Motor neuron (in vitro differentiated cells): ENCODE measurements around the gene PHACTR4. TPM values are rescaled to one million over a fixed set of nuclear protein-coding genes. Genes with fewer than 3 reads are reported as not detected.

Experiments
- ATAC-seq, 8 experiments: fragments of 200-7000 bp; cut with Tn5 transposase; replicated peaks in 6 of 8; 2 replicates each; pipeline ENCODE4 v1.8.0; 2021; ENCODE audit warnings: mild to moderate bottlenecking in 8 of 8, moderate library complexity in 8 of 8
- H3K27ac ChIP-seq, 2 donors: fragments of 250-450 bp; sonication (Bioruptor Pico); 2 replicates each; pipeline ENCODE4 v1.9.0; 2021; ENCODE audit warnings: antibody characterized with exemption in 2 of 2, mild to moderate bottlenecking in 2 of 2, moderate library complexity in 1 of 2
- H3K4me1 ChIP-seq, 2 donors: fragments of 250-450 bp; sonication (Bioruptor Pico); replicated peaks in 1 of 2; 2 replicates each; pipeline ENCODE4 v1.6.1; 2021; ENCODE audit warnings: antibody characterized with exemption in 2 of 2, mild to moderate bottlenecking in 2 of 2, moderate library complexity in 1 of 2
- H3K4me3 ChIP-seq, 5 donors: fragments of 250-450 bp; sonication (Bioruptor Pico); 2 replicates each; pipeline ENCODE4 v1.9.0; 2021; ENCODE audit warnings: antibody characterized with exemption in 5 of 5, mild to moderate bottlenecking in 5 of 5, moderate library complexity in 4 of 5
- WGBS, 10 experiments: fragments of 450-650 bp; shearing (Covaris generic); methylation state at CpG; one replicate each; pipeline ENCODE4 v1.0.0; 2022; 5-methylcytosine and 5-hydroxymethylcytosine counted together
- in situ Hi-C, 9 experiments: fragments of 400-800 bp; cut with MboI; loops; one replicate each; pipeline ENCODE4 v1.15.0; 2021; ENCODE audit warnings: low sequenced_read_pairs in 9 of 9, low pct_unique_long_range_greater_than_20kb in 2 of 9; ENCODE audit not compliant: unreplicated experiment in 9 of 9
- total RNA-seq, 8 experiments: library from RNA; unstranded; fragments of 300-600 nt; gene quantifications; 2 replicates each; pipeline versions ENCODE4 v1.2.3 to v1.2.4, GENCODE V29; 2022

The PHACTR4 gene
- total RNA-seq, 8 experiments from 2014 or later: 5.5 to 34.1 (median 20.5) TPM

GRCh38 chr1:28482702-28483101 lies 113.2 kb downstream of the PHACTR4 start:
- 91 to 100% (median 100%) methylated on average over 2 of the region's 2 CpGs; no CpG with 5 or more reads in 5 of the 10 experiments for WGBS, 10 experiments
- H3K4me3 ChIP-seq: no peak overlapping the region
- in situ Hi-C loops: no loop called here
- no peak for ATAC-seq
- H3K27ac ChIP-seq: no peak overlapping the region
- H3K4me1 ChIP-seq: no peaks in the 10 kb centered on the region

DNA sequence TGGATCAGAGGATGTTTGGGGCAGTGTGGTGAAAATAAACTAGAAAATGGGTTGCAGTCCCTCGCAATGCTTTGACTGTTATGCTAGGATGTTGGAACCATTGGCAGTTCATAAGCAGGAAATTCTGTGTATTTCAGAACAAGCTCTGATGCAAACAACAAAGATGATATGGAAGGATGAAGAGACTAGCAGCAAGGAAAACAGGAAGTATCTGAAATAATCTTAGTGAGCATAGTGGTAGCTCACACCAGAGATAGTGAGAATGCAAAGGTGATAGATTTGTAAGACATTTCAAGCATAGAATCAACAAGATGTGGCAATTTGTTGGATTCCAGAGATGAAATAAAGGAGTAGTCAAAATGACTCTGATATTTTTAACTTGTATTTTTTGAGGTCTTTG lies 125.2 kb downstream of the PHACTR4 start:
- Histone ChIP-seq H3K4me3 (no peak overlapping the region), H3K27ac (no peak overlapping the region), H3K4me1 (no peaks in the 10 kb centered on the region)
- in situ Hi-C loops: no loop called here
- ATAC-seq: no peak
- 86 to 100% (median 100%) methylated on average over 1 of the region's 1 CpG; no CpG with 5 or more reads in 3 of the 10 experiments for WGBS, 10 experiments

- 84 to 100% (median 92%) methylated on average over 1 to 4 of the region's 4 CpGs; no CpG with 5 or more reads in 3 of the 10 experiments for WGBS, 10 experiments
- Histone ChIP-seq H3K27ac (no peak overlapping the region), H3K4me1 (no peaks in the 10 kb centered on the region), H3K4me3 (no peak overlapping the region)
- in situ Hi-C loops: no loop called here
- ATAC-seq: no peak
Measured at GRCh38 chr1:28499553-28499952, 130.0 kb downstream of the PHACTR4 start.

DNA sequence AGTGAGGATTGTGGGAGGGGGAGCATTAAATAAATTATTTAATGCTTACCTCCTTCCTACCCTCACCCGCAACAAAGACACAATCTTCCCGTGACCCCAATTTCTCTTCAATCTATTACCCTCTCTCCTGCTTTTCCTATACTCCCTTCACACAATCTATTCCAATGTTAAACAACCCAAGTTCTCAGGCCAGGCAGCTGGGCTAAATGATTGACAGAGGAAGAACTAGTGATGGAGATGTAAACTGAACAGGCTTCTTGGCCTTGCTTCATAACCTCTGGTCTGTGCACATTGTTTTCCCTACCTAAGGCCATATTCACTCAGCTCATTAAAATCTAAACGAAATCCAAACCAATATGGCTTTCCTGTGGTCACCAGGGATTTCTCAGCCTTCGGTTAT lies 132.4 kb downstream of the PHACTR4 start:
- 55 to 100% (median 83%) methylated on average over 1 to 4 of the region's 4 CpGs; no CpG with 5 or more reads in 1 of the 10 experiments for WGBS, 10 experiments
- peaks cover 0 to 2% of the 10 kb centered on the region in 2 donors for H3K4me1 ChIP-seq
- no peak overlapping the region for H3K4me3 ChIP-seq
- no peak for ATAC-seq
- in situ Hi-C loops: no loop called here
- no peak overlapping the region for H3K27ac ChIP-seq

DNA sequence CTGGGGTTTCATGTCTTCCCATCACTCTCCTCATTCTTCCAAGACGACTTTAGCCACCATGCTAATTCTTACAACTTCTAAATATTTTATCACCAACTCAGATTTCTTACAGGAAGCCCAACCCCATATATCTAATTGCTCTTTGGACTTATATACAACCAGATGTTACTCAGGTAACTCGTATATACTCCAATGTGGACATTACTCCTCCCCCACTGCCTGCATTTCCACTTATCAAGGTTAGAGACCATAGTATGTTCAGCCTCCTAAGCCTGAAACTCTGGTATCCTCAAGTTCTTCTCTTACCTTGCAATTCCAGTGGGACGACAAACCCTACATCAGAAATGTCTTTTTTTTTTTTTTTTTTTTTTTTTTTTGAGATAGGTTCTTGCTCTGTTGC lies 133.6 kb downstream of the PHACTR4 start:
- no peak for ATAC-seq
- WGBS, 10 experiments: 13 to 100% (median 82%) methylated on average over 1 to 3 of the region's 3 CpGs; no CpG with 5 or more reads in 1 of the 10 experiments
- H3K4me1 ChIP-seq: peaks cover 10 to 14% of the 10 kb centered on the region in 2 donors
- H3K27ac ChIP-seq: no peak overlapping the region
- no peak overlapping the region for H3K4me3 ChIP-seq
- in situ Hi-C loops: no loop called here

- Histone ChIP-seq H3K27ac (peak within 1 kb of the TSS; percentile 66 to 80), H3K4me3 (peak within 1 kb of the TSS; percentile 57 to 65 (median 62)), H3K4me1 (peaks cover 13 to 17% of the 10 kb centered on the region in 2 donors)
- in situ Hi-C loops: no loop called here
- 1 to 19% (median 5%) methylated on average over 10 to 36 of the region's 41 CpGs; no CpG with 5 or more reads in 1 of the 10 experiments for WGBS, 10 experiments
- peak; percentile 59 to 98 (median 96) for ATAC-seq
Measured at GRCh38 chr1:28505406-28506187, 136.1 kb downstream of the PHACTR4 start, which contains the start of gene RCC1. RCC1 (plus strand) TSS chr1:28506043; CDS start chr1:28529867, 23,824 bp downstream.

DNA sequence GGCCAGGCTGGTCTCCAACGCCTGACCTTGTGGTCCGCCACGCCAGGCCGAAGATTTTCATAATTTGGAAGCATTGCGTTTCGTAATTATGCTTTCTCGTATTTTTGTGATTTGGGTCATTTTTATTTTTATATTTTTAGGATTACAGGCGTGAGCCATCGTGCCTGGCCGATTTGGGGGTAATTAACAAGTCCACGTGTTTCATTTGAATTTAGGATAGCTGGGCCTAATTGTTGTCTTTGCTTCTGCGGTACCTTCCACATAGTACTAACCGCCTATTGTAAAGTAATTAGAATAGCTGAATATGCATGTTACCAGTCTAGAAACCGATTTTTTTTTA lies 137.3 kb downstream of the PHACTR4 start:
- in situ Hi-C loops: no loop called here
- no peak for ATAC-seq
- H3K4me3 ChIP-seq: peak overlapping the region; percentile 57 to 65 (median 62)
- WGBS, 10 experiments: 0 to 7% (median 0%) methylated on average over 2 to 13 of the region's 14 CpGs
- peak overlapping the region; percentile 42 to 80 for H3K27ac ChIP-seq
- H3K4me1 ChIP-seq: peaks cover 13 to 17% of the 10 kb centered on the region in 2 donors

DNA sequence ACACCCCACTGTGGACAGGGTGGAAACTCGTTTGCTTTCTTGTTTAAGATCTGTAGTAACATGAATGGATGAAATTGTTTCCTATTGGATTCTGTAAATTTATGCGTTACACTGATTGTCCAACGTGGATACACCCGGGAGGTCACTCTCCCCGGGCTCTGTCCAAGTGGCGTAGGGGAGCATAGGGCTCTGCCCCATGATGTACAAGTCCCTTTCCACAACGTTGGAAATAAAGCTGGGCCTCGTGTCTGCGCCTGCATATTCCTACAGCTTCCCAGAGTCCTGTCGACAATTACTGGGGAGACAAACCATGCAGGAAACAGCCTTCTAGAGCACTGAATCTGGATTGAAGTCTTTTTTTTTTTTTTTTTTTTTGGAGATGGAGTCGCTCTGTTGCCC lies 137.7 kb downstream of the PHACTR4 start:
- WGBS, 10 experiments: 0 to 5% (median 2%) methylated on average over 1 to 11 of the region's 11 CpGs; no CpG with 5 or more reads in 1 of the 10 experiments
- in situ Hi-C loops: no loop called here
- H3K4me1 ChIP-seq: peaks cover 13 to 17% of the 10 kb centered on the region in 2 donors
- no peak for ATAC-seq
- peak overlapping the region; percentile 57 to 65 (median 62) for H3K4me3 ChIP-seq
- H3K27ac ChIP-seq: peak overlapping the region in 1 of 2 donors; percentile 5

DNA sequence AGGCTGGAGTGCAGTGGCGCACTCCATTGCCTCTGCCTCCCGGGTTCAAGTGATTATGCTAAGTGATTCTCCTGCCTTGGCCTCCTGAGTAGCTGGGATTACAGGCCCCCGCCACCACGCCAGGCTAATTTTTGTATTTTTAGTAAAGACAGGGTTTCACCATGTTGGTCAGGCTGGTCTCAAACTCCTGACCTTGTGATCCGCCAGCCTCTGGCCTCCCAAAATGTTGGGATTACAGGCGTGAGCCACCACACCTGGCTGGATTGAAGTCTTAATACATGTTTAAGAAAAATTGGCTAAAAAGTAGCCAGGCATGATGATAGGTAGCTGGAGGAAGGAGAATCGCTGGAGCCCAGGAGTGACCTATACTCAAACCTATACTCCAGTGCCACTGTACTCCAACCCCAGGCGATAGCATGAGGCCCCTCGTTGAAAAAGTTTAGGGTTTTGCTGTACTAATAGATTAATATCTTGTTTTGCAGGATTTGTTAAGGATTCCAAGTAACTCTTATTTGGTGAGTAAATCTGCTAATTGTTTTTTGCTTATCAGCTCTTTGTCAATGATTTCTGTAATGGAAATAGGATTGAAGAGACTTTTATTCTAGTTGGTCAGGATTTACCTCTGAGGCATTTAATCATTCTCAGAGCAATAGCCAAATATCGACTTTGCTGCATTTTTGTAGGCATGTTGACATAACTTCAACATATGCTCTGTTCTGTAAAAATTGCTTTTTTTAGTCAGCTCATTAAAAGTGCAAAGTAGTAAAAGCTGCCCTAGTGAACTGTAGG lies 138.3 kb downstream of the PHACTR4 start:
- ATAC-seq: no peak
- Histone ChIP-seq H3K27ac (peak overlapping the region in 1 of 2 donors; percentile 5), H3K4me3 (peak overlapping the region; percentile 57 to 65 (median 62)), H3K4me1 (peaks cover 13 to 17% of the 10 kb centered on the region in 2 donors)
- WGBS, 10 experiments: 0 to 15% (median 7%) methylated on average over 1 to 10 of the region's 10 CpGs; no CpG with 5 or more reads in 1 of the 10 experiments
- in situ Hi-C loops: no loop called here

GRCh38 chr1:28508435-28508754 lies 138.9 kb downstream of the PHACTR4 start:
- Histone ChIP-seq H3K4me3 (peak overlapping the region in 1 of 5 donors; percentile 57), H3K27ac (no peak overlapping the region), H3K4me1 (peaks cover 13 to 17% of the 10 kb centered on the region in 2 donors)
- no peak for ATAC-seq
- 0 to 100% (median 20%) methylated on average over 1 to 5 of the region's 5 CpGs; no CpG with 5 or more reads in 1 of the 10 experiments for WGBS, 10 experiments
- in situ Hi-C loops: no loop called here

DNA sequence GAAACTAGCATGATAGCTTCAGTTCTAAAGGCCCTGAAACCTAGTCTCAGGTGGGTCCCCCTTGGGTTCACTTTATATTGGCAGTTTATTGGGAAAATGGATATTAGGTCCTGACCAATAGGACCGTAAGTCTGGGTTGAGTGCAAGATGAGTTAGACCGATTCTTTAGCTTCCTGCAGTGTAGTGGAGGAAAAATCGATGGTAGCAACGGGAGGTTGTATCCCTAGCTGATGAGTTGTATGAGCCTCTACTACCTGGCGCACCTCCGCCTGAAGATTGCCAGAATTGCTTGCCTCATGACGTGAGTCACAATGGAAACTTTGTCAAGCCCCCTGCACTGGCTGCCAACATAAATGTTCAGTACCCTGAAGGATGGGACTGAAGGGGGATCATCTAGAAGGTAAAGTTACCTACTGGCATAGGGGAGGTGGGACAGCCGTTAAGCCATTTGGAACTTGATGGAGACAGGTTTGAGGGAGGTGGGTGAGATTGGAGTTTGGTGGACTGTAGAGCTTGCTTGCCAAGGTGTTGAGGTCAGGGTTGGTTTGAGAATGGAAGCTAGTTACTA lies 140.2 kb downstream of the PHACTR4 start:
- in situ Hi-C loops: no loop called here
- no peak for ATAC-seq
- H3K27ac ChIP-seq: no peak overlapping the region
- peaks cover 13 to 17% of the 10 kb centered on the region in 2 donors for H3K4me1 ChIP-seq
- WGBS, 10 experiments: 0 to 100% (median 88%) methylated on average over 1 to 8 of the region's 8 CpGs; no CpG with 5 or more reads in 1 of the 10 experiments
- H3K4me3 ChIP-seq: no peak overlapping the region

DNA sequence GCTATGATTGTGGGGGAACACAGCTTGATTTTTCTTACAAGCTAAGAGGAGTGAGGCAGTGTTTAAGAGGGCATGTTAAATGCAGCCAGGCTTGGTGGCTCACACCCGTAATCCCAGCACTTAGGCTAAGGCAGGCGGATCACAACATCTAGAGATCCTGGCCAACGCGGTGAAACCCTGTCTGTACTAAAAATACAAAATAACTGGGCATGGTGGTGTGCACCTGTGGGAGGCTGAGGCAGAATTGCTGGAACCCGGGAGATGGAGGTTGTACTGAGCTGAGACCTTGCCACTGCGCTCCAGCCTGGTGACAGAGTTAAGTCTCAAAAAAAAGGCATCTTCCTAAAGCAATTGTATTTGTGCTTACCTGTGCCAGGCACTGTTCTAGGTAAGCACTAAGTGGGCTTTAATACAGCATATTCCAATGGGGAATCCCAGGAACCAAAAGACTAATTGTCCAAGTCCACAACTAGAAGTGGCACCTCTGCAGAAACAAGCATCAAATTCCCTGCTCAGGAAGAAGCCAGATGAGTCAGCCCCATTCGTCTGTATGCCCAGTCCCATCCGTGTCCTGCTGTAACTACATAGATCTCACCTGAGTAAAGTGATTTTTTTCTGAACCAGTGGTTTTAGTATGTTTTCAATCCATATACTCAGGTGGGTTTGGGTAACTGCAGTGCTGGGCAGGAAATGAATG lies 140.9 kb downstream of the PHACTR4 start:
- ATAC-seq: peak in 2 of 8 experiments; percentile 0 to 6
- H3K27ac ChIP-seq: no peak overlapping the region
- WGBS, 10 experiments: 44 to 82% (median 76%) methylated on average over 1 to 8 of the region's 8 CpGs; no CpG with 5 or more reads in 3 of the 10 experiments
- in situ Hi-C loops: no loop called here
- H3K4me1 ChIP-seq: peaks cover 13 to 17% of the 10 kb centered on the region in 2 donors
- H3K4me3 ChIP-seq: no peak overlapping the region
